ENCODE data around the gene SNX25.
A peak's percentile ranks its signal among the peaks of the same experiment; 100 is the strongest.
"Not testable (repeated sequence)": the region's sequence is repeated elsewhere in the genome, so short reads cannot be mapped to it uniquely, and the experiment has no call there.

The SNX25 gene

GRCh38 chr4:185209031-185209851 lies at the start of gene SNX25:
SNX25 (plus strand) TSS chr4:185209598; CDS start chr4:185209827, 229 bp downstream.
- peak; percentile 93 for DNase-seq (ENCODE audit: low spot score)

- DNase-seq (ENCODE audit: low spot score), result no peak
These were observed 43.8 kb upstream of the SNX25 start for GRCh38 chr4:185165605-185166063.

- no peak for DNase-seq (ENCODE audit: low spot score)
These were observed 42.2 kb upstream of the SNX25 start for GRCh38 chr4:185167234-185167633.

- DNase-seq (ENCODE audit: low spot score), result no peak
These were observed 37.9 kb upstream of the SNX25 start for GRCh38 chr4:185171373-185172071.

DNA sequence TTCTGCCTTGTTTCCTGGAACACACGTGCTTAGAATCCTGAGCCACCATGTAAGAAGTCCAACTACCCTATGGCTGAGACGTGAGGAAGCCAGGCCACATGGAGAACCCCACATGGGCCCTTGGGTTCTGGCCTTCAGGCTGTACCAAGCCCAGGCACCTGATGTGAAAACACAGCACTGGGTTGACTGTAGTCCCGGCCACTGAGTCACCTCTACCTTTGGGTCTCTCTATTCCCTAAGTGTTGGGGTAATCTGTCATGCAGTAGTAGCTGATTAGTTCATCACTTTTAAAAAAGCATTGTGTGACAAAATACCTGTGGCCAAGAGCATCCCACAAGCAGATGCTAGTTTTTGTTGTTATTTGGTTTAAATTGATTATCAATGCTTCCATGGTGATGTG lies 29.9 kb upstream of the SNX25 start:
- no peak for DNase-seq (ENCODE audit: low spot score)

- DNase-seq (ENCODE audit: low spot score), result no peak
These were observed 27.2 kb upstream of the SNX25 start for GRCh38 chr4:185182239-185182638.

GRCh38 chr4:185183622-185184281 lies 25.6 kb upstream of the SNX25 start:
- DNase-seq (ENCODE audit: low spot score), result peak; percentile 95

GRCh38 chr4:185186769-185187168 lies 22.6 kb upstream of the SNX25 start:
- no peak for DNase-seq (ENCODE audit: low spot score)

DNA sequence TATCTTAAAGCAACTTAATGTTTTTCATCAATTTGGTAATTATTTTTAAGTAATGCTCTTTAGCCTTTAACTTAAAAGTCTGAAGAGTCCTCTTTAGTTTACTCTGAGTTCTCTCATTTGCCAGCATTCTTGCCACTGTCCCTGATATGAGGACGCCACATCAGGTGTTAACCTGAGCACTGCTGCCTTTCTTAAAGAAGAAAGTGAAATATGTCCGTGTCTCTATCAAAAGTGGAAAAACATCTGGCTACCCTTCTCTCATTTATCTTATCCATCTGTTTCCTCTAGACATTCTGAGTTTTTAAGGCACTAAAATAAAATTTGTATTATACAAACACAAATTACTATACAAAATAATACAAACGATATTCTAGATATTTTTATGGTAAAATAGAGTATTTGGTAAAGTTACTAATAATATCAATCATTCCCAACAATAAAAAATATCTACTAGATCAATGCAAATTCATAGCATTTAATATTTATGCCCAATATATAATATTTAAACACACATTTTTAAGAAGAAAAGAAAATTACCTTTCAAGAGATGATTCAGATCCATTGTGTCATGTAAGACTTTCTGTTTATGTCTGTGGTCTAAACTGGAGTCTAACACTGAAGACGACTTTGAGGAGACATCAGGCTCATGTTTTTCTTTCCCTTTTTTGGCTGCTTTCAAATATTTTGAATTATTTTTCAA lies 19.6 kb upstream of the SNX25 start:
- no peak for DNase-seq (ENCODE audit: low spot score)

- no peak for DNase-seq (ENCODE audit: low spot score)
These were observed 19.0 kb upstream of the SNX25 start for GRCh38 chr4:185190306-185190856.

DNA sequence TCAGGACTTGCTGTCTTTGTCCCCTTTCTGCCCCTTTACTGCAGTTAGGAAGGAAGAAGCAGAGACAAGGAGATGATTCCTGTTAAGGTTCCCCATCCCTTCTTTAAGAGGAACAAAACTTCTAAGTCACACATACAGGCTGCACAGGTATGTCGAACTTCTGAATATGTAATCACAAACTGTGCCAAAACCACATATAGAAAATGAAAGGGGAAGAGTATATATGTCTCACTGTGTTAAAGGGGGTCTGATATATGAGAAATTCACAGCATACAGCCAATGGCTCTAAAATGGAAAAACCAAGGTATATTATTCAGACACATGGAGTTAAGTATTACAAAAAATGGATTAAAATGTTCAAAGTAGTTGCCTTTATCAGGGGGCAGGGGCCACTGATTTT lies 17.3 kb upstream of the SNX25 start:
- DNase-seq (ENCODE audit: low spot score), result no peak

- no peak for DNase-seq (ENCODE audit: low spot score)
These were observed 14.2 kb upstream of the SNX25 start for GRCh38 chr4:185194924-185195888.

DNA sequence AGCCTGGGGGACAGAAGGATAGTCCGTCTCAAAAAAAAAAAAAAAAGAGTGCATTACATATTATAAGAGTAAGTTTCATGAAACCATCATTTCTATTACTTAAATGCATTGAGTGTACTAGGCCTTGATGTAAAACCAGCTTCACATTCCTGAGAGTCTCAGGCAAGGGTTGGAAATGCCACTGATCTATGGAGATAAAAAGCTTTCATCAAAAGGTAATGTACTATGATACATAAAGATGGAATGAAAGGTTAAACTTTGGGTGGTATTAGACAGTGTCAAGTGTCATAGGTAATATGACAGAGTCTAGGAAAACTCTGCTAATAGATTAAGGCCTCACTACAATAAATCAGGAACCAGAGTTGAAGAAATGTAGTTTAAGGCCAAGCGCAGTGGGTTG lies 13.0 kb upstream of the SNX25 start:
- DNase-seq (ENCODE audit: low spot score), result no peak

GRCh38 chr4:185198189-185198588 lies 11.2 kb upstream of the SNX25 start:
- not testable (repeated sequence) for DNase-seq (ENCODE audit: low spot score)

DNA sequence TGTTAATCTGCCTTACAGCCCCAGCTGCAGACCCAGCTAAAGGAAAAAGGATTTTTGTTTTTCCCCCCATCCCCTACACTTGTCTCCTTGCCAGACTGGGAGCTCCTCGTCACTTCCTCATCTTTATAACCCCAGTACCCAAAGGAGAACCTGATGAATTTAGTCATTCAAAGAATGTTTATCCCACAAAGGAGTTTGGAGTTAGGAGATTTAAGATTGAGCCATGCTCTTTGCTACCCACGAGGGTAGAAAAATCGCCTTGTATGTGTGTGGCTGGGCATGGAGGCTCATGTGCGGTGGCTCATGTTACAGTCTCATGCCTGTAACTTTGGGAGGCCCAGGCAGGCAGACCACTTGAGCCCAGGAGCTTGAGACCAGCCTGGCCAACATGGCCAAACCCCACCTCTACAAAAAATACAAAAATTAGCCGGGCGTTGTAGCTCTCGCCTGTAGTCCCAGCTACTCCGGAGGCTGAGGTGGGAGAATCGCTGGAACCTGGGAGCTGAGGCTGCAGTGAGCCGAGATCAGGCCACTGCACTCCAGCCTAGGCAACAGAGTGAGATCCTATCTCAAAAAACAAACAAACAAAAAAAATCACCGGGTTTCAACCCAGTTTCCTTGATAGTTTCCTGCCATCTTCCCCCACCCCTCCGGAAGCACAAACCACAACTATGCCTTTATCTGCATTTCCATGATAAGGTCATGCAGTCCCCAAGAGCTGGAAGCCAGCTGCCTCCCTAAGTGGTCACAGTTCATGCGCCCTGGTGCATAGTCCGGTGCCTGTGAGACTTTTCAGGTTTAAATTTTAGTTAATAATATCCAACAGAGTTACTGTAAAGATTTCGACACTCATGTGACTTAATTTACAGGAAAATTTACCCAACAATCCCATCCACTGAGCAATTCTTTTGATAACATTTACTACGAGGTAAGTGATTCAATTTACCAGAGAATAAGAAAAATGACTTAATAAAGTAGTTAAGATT lies 7.1 kb upstream of the SNX25 start:
- peak; percentile 22 for DNase-seq (ENCODE audit: low spot score)

GRCh38 chr4:185202984-185203485 lies 6.4 kb upstream of the SNX25 start:
- DNase-seq (ENCODE audit: low spot score), result no peak

GRCh38 chr4:185203486-185204237 lies 5.7 kb upstream of the SNX25 start, which contains the start of gene CFAP97:
CFAP97 (minus strand) TSS chr4:185204000; CDS start chr4:185191196, 12,804 bp downstream.
- peak; percentile 85 for DNase-seq (ENCODE audit: low spot score)

DNA sequence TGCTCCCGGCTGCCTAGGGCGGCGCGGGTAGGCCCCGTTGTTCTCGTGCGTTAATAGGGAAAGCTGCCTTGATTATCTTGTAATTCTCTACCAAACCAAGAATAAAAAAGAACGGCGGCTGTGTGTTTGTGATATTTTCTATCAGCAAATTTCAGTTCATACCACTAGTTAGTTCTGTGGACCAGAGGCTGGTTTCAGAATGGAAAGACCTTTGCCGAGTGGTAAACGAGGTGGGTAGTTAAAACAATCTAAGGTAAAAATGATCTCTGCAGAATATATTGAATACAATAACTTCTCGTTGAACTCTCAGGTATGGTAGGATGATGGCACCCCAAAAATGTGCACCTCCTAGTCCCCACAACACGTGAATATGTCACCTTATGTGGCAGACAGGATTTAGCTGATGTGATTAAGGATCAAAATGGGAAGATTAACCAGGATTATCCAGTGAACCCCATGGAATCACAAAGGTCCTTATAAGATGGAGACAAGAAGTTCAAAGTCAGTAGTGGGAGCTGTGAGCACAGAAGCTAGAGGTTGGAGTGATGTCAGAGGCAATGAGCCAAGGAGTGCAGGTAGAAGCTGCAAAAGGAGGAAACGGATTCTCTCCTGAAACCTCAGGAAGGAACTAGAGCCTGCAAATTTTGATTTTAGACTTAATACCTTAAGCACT lies 5.0 kb upstream of the SNX25 start:
- DNase-seq (ENCODE audit: low spot score), result peak; percentile 61

All from cerebellar cortex (tissue), 1 donor.